Muscle of leg (tissue), 11 donors: ENCODE measurements around the gene RAB25. TPM values are rescaled to one million over a fixed set of nuclear protein-coding genes. Genes with fewer than 3 reads are reported as not detected.
"Not testable (repeated sequence)": the region's sequence is repeated elsewhere in the genome, so short reads cannot be mapped to it uniquely, and the experiment has no call there.

Source experiments
- DNase-seq: peaks from one replicate; pipeline ENCODE4 v3.0.0; 2013
- H3K27ac ChIP-seq: one replicate; pipeline ENCODE4 v1.5.1; 2013; ENCODE audit warnings: mild to moderate bottlenecking, low read length, control low read depth
- H3K27me3 ChIP-seq: one replicate; pipeline ENCODE4 v1.6.1; 2013; ENCODE audit warnings: low read length; ENCODE audit not compliant: control insufficient read depth, insufficient read depth
- H3K36me3 ChIP-seq: one replicate; pipeline ENCODE4 v1.6.1; 2013; ENCODE audit warnings: low read length; ENCODE audit not compliant: control insufficient read depth, insufficient read depth
- H3K4me1 ChIP-seq: one replicate; pipeline ENCODE4 v1.6.1; 2013; ENCODE audit warnings: low read length; ENCODE audit not compliant: control insufficient read depth, insufficient read depth
- H3K4me3 ChIP-seq: one replicate; pipeline ENCODE4 v1.5.1; 2013; ENCODE audit warnings: low read length, control low read depth
- H3K9me3 ChIP-seq: replicated peaks from 2 replicates; pipeline ENCODE4 v1.6.1; 2013; ENCODE audit warnings: low read depth, low read length; ENCODE audit not compliant: control insufficient read depth
- WGBS: methylation state at CpG from one replicate; pipeline ENCODE4 v1.1.5; 2013; ENCODE audit warnings: missing lambda C conversion rate; ENCODE audit not compliant: insufficient coverage; 5-methylcytosine and 5-hydroxymethylcytosine counted together
- polyA plus RNA-seq, 8 donors: library from polyadenylated mRNA; unstranded; fragments of 120-200 nt; gene quantifications; one replicate each; pipeline versions ENCODE4 v1.2.1 to v1.2.3, GENCODE V29; 2013; ENCODE audit warnings: inconsistent platforms in 1 of 8, low replicate concordance in 1 of 8; ENCODE audit not compliant: insufficient read length in 8 of 8, insufficient read depth in 1 of 8
- total RNA-seq: library from RNA; stranded (reverse); fragments of 120-200 nt; gene quantifications from one replicate; pipeline ENCODE4 v1.2.4, GENCODE V29; 2013

The RAB25 gene
- total and polyA plus RNA-seq, 9 donors = 0.16 to 7.4 (median 0.30) TPM; not detected in 1

DNA sequence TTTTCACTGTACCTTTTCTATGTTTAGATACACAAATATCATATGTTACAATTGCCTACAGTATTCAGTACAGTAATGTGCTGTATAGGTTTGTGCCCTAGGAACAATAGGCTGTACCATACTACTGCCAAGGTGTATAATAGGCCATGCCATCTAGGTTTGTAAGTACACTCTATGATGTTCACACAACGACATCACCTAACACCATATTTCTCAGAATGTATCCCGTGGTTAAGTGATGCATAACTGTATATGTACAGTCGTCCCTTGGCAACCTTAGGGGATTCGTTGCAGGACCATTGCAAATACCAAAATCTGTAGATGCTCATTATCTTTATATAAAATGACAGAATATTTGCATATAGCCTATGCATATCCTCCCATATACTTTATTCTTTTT lies 34.4 kb upstream of the RAB25 start:
- no peak for DNase-seq
- WGBS = no CpG with 5 or more reads among the region's 4 CpGs
- Histone ChIP-seq H3K9me3 (no peaks in the 10 kb centered on the region), H3K4me1 (no peaks in the 10 kb centered on the region), H3K27me3 (no peaks in the 10 kb centered on the region), H3K4me3 (no peak overlapping the region), H3K27ac (no peak overlapping the region), H3K36me3 (no peaks in the 10 kb centered on the region)

GRCh38 chr1:156033011-156033410 lies 27.9 kb upstream of the RAB25 start:
- Histone ChIP-seq H3K9me3 (no peaks in the 10 kb centered on the region), H3K36me3 (peaks cover 16% of the 10 kb centered on the region), H3K4me3 (no peak overlapping the region), H3K4me1 (no peaks in the 10 kb centered on the region), H3K27me3 (no peaks in the 10 kb centered on the region), H3K27ac (no peak overlapping the region)
- no peak for DNase-seq
- WGBS = 50% methylated on average over 3 of the region's 6 CpGs

- H3K36me3 ChIP-seq = peaks cover 28% of the 10 kb centered on the region
- not testable (repeated sequence) for DNase-seq, H3K27me3 ChIP-seq, H3K9me3 ChIP-seq, H3K4me3 ChIP-seq, H3K27ac ChIP-seq, H3K4me1 ChIP-seq
- WGBS = 71% methylated on average over 1 of the region's 4 CpGs
These were observed 26.0 kb upstream of the RAB25 start for GRCh38 chr1:156034991-156035390.

GRCh38 chr1:156042828-156043227 lies 18.1 kb upstream of the RAB25 start:
- Histone ChIP-seq H3K27ac (no peak overlapping the region), H3K27me3 (no peaks in the 10 kb centered on the region), H3K4me3 (no peak overlapping the region), H3K4me1 (no peaks in the 10 kb centered on the region), H3K36me3 (peaks cover 63% of the 10 kb centered on the region), H3K9me3 (no peaks in the 10 kb centered on the region)
- no peak for DNase-seq
- 100% methylated on average over 1 of the region's 3 CpGs for WGBS

DNA sequence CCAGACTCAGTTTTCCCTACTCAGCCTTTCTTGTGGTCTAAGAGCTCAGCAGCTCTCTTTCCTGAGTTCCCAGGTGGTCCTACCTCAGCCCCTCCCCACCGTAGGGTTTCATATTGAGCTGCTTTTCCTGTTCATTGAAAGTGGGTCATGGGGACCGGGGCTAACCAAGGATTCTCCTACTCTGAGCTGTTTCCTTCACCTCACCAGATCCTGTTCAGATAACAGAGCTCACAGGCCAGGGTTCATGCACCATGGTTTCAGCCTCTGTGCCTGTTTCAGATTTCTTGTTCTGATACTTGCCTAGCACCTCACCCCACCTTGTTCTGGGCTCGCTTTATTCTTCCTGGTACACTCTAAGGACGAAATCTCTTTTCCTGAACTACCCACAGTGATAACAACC lies 15.9 kb upstream of the RAB25 start:
- H3K27ac ChIP-seq = no peak overlapping the region
- peaks cover 1% of the 10 kb centered on the region for H3K4me1 ChIP-seq
- H3K27me3 ChIP-seq = no peaks in the 10 kb centered on the region
- 94% methylated on average over 4 of the region's 4 CpGs for WGBS
- no peak overlapping the region for H3K4me3 ChIP-seq
- DNase-seq = no peak
- no peaks in the 10 kb centered on the region for H3K9me3 ChIP-seq
- peaks cover 72% of the 10 kb centered on the region for H3K36me3 ChIP-seq

DNA sequence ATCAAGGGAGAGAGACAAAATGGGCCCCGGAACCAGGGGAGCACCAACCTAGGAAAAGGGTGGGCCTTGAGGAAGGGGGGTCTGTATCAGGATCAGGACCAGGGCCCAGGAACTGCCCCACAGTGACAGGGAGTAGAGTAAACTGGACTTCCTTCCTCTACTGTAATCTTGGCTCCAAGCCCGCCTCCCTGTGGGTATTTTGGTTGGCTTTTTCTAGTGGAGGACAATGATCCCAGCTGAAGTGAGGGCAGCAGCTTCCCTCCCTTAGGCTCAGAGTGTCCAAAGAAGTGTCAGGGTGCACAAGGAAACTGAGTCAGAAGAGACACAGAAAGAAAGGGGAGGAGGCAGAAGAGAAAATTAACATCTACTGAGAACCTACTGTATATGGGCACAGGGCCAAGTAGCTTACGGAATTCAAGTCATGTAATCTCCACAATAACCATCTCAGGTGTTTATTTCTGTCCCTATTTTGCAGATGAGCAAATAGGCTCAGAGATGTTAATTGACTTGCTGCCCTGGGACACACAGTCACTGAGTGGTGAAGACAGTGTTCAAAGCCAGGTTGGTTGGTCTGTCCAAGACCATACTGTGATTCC lies 12.2 kb upstream of the RAB25 start:
- no peaks in the 10 kb centered on the region for H3K9me3 ChIP-seq
- WGBS = 100% methylated on average over 1 of the region's 3 CpGs
- no peak for DNase-seq
- no peaks in the 10 kb centered on the region for H3K27me3 ChIP-seq
- H3K4me3 ChIP-seq = no peak overlapping the region
- H3K4me1 ChIP-seq = peaks cover 25% of the 10 kb centered on the region
- peaks cover 54% of the 10 kb centered on the region for H3K36me3 ChIP-seq
- no peak overlapping the region for H3K27ac ChIP-seq

DNA sequence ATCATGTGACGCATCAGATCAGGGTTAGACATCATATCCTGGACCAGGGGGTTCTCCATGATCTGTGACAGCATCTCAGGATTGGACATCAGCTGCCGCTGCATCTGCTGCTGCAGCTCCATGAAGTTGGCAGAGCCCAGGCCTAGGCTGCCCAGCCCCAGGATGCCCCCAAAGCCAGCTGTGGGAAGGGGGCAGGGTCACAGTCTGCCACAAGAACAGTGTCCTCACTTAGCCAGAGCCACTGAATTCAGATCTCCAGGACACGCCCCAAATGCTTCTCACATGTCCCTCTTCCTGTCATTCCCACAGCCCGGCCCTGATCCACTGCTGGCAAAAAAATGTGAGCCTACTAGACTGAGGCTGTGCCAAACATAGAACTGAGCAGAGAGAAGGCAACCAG lies 10.6 kb upstream of the RAB25 start:
- Histone ChIP-seq H3K27ac (peak overlapping the region; percentile 81), H3K9me3 (no peaks in the 10 kb centered on the region), H3K36me3 (peaks cover 39% of the 10 kb centered on the region), H3K4me1 (peaks cover 30% of the 10 kb centered on the region), H3K4me3 (no peak overlapping the region), H3K27me3 (no peaks in the 10 kb centered on the region)
- WGBS = 85% methylated on average over 2 of the region's 4 CpGs
- peak; percentile 90 for DNase-seq

- DNase-seq = no peak
- peak overlapping the region; percentile 81 for H3K27ac ChIP-seq
These were observed 9.8 kb upstream of the RAB25 start for GRCh38 chr1:156051011-156051725.

DNA sequence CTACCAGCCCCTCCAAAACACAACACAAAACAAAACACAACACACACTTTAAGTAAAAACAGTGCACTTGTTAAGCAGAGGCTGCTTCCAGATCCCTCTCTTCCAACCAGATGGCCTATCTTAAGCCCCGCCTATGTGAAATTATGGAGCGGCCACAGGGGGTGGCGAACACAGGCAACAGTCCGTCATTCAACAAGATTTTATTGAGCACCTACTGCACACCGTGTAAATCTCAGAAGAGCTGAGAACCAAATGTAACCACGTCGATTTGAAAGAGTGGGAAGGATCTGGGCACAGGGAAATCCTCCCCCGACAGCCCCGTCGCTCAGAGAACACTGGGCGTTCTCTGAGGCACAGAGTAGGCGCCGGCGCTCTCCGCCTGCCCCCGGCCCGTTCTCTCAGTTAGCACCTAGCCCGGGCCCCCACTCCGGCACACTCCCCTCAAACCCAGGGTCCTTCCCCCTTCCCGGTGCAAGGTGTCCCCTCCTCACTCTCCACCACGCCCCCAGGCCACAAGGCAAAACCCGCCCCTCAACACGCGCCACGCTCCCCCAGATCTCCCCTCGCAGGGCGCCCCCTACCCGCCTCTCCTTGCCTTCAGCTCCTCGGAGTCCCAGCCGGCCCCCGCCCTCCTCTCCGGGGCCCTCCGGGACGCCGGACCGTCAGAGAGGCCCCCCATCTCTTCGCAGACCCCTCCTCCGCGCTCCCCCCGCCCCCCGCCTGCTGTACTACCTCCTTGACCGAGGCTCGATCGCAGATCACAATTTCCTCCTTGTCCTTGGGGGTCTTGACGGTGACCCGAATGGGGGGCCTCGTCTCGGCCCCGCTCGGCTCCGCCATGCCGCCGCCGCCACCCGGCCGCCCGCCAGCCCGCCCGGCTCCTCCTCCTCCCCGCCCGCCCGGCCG lies 7.8 kb upstream of the RAB25 start:
- Histone ChIP-seq H3K27ac (peak overlapping the region; percentile 89), H3K27me3 (no peaks in the 10 kb centered on the region), H3K4me1 (peaks cover 33% of the 10 kb centered on the region), H3K4me3 (peak overlapping the region; percentile 87), H3K9me3 (no peaks in the 10 kb centered on the region), H3K36me3 (peaks cover 42% of the 10 kb centered on the region)
- WGBS = 0% methylated on average over 26 of the region's 63 CpGs
- DNase-seq = peak; percentile 84

More at GRCh38 chr1:156051011-156051725, 9.8 kb upstream of the RAB25 start:
- Histone ChIP-seq H3K4me1 (peaks cover 33% of the 10 kb centered on the region), H3K9me3 (no peaks in the 10 kb centered on the region), H3K27me3 (no peaks in the 10 kb centered on the region), H3K4me3 (no peak overlapping the region), H3K36me3 (peaks cover 37% of the 10 kb centered on the region)
- WGBS = 60% methylated on average over 1 of the region's 7 CpGs
